Panc1 (cell line): ENCODE measurements around the gene CHRNB4. TPM values are rescaled to one million over a fixed set of nuclear protein-coding genes. Genes with fewer than 3 reads are reported as not detected.

Experiments
- ATAC-seq: fragments of 200-7000 bp; cut with Tn5 transposase; 2 replicates; pipeline ENCODE4 v1.9.1; 2020; ENCODE audit warnings: mild to moderate bottlenecking, moderate library complexity
- BruUV-seq: library from RNA; stranded (reverse); fragments of 400-500 nt; replicated peaks from 2 replicates; lab custom pipeline; 2021; lab: Mats Ljungman, UMichigan
- CTCF ChIA-PET: fragments of 300-600 bp; sonication (Branson Sonifier 250); formaldehyde crosslinking; loops from one replicate; lab custom pipeline; 2022; ENCODE audit warnings: antibody characterized with exemption; lab: Charles Lee
- POLR2A ChIA-PET: fragments of 300-600 bp; sonication (Branson Sonifier 250); formaldehyde crosslinking; loops from one replicate; lab custom pipeline; 2022; ENCODE audit warnings: antibody characterized with exemption; lab: Charles Lee
- DNase-seq: peaks from one replicate; pipeline ENCODE4 v3.0.0-alpha.2; 2010; ENCODE audit warnings: low read depth, low spot score
- H3K27ac ChIP-seq: 2 replicates; pipeline ENCODE4 v1.5.1; 2011; ENCODE audit warnings: mild to moderate bottlenecking, low read length, inconsistent platforms
- H3K27me3 ChIP-seq: fragments of 200-500 bp; sonication (Bioruptor generic); 2 replicates; pipeline ENCODE4 v1.6.0; 2014; ENCODE audit warnings: low read length, inconsistent platforms; ENCODE audit not compliant: control insufficient read depth, insufficient read depth
- H3K36me3 ChIP-seq: fragments of 200-500 bp; sonication (Bioruptor generic); 2 replicates; pipeline ENCODE4 v1.5.1; 2014; ENCODE audit warnings: inconsistent platforms, mild to moderate bottlenecking, low read length, moderate library complexity; ENCODE audit not compliant: control insufficient read depth, insufficient read depth
- H3K4me1 ChIP-seq: 2 replicates; pipeline ENCODE4 v1.5.1; 2011; ENCODE audit warnings: inconsistent platforms, mild to moderate bottlenecking, low read length, moderate library complexity; ENCODE audit not compliant: control insufficient read depth, insufficient read depth
- H3K4me3 ChIP-seq, 2 experiments: 2 replicates each; pipeline ENCODE4 v1.5.1; 2011 to 2012; ENCODE audit warnings: low read depth in 2 of 2, low read length in 2 of 2, mild to moderate bottlenecking in 2 of 2, inconsistent platforms in 1 of 2, moderate library complexity in 1 of 2
- H3K9me3 ChIP-seq: fragments of 200-500 bp; sonication (Bioruptor generic); 2 replicates; pipeline ENCODE4 v1.5.1; 2014; ENCODE audit warnings: low read depth, mild to moderate bottlenecking, inconsistent platforms, low read length, moderate library complexity; ENCODE audit not compliant: control insufficient read depth, insufficient read depth
- CTCF ChIP-seq: fragments of 450-650 bp; IDR thresholded peaks from 2 replicates; pipeline ENCODE4 v1.5.1; 2017; ENCODE audit warnings: mild to moderate bottlenecking
- REST ChIP-seq, 2 experiments: IDR thresholded peaks; 2 replicates each; pipeline ENCODE4 v1.6.1; 2011 to 2012; ENCODE audit warnings: low read depth in 2 of 2, control low read depth in 1 of 2, low read length in 1 of 2, mild to moderate bottlenecking in 1 of 2, moderate library complexity in 1 of 2; ENCODE audit not compliant: insufficient read depth in 1 of 2
- SIN3A ChIP-seq: IDR thresholded peaks from 2 replicates; pipeline ENCODE4 v1.6.1; 2012; ENCODE audit warnings: low read depth, mild to moderate bottlenecking, low read length, moderate library complexity, borderline replicate concordance; ENCODE audit not compliant: insufficient read depth
- TCF7L2 ChIP-seq: IDR thresholded peaks from 2 replicates; pipeline ENCODE4 v1.6.1; 2011; ENCODE audit warnings: mild to moderate bottlenecking, low read depth, low read length, inconsistent platforms
- in situ Hi-C: cut with HindIII; loops from 2 replicates; pipeline ENCODE4 v1.10.0; 2016; ENCODE audit warnings: low sequenced_read_pairs, low pct_unique_long_range_greater_than_20kb
- intact Hi-C: fragments of 100-400 bp; cut with micrococcal nuclease; formaldehyde crosslinking; loops from one replicate; pipeline ENCODE4 v1.10.0; 2022; ENCODE audit not compliant: unreplicated experiment
- total RNA-seq: library from RNA; stranded (reverse); gene quantifications from one replicate; pipeline ENCODE4 v1.2.1, GENCODE V29; 2021; ENCODE audit not compliant: unreplicated experiment

CHRNB4 gene
- total RNA-seq, 1 experiment from 2014 or later = not detected

- H3K9me3 ChIP-seq = no peaks in the 10 kb centered on the region
These were observed 2.2 kb downstream of the CHRNB4 start for GRCh38 chr15:78638658-78639314.

More at GRCh38 chr15:78638658-78639314, 2.2 kb downstream of the CHRNB4 start:
- TF ChIP-seq CTCF = peak; percentile 84
- no peak for TF ChIP-seq SIN3A
- no peak for TF ChIP-seq REST (IDR thresholded peaks at IDR 0.05; ENCODE audit: insufficient read depth in 1 of 2, low read depth in 2 of 2, low read length in 1 of 2)
- no peak for TF ChIP-seq TCF7L2
- H3K36me3 ChIP-seq = no peaks in the 10 kb centered on the region
- BruUV-seq = no TSS peak
- intact Hi-C loops (loop anchor here (2.0 kb wide), 1 partner anchor 70 kb away; no protein-coding TSS in a partner anchor), in situ Hi-C loops (no loop called here)
- CTCF ChIA-PET = interaction anchor here (0.7 to 2.4 kb wide), 5 partner anchors 12 to 72 kb away, joined by 3 to 8 read pairs (median 4); no protein-coding TSS in a partner anchor
- ATAC-seq (peak; percentile 85), DNase-seq (no peak)
- no peak overlapping the region for H3K27ac ChIP-seq
- POLR2A ChIA-PET = interaction anchor here (0.6 kb wide), 1 partner anchor 104 kb away, joined by 3 read pairs; no protein-coding TSS in a partner anchor
- no peaks in the 10 kb centered on the region for H3K27me3 ChIP-seq
- no peaks in the 10 kb centered on the region for H3K4me1 ChIP-seq
- no peak overlapping the region for H3K4me3 ChIP-seq
